Gastroesophageal sphincter (tissue), 3 donors: ENCODE results near the gene HDHD5.

Experiments used
- POLR2A ChIP-seq, 2 donors: fragments of 450-650 bp; IDR thresholded peaks; one replicate each; pipeline ENCODE4 v1.6.1; 2017; ENCODE audit warnings: antibody characterized with exemption in 2 of 2, mild to moderate bottlenecking in 2 of 2, moderate library complexity in 1 of 2
- POLR2AphosphoS5 ChIP-seq: sonication (generic); formaldehyde crosslinking; IDR thresholded peaks from one replicate; pipeline ENCODE4 v1.6.1; 2017; ENCODE audit warnings: antibody characterized with exemption
- TF ChIP-seq, protein P1 (sequence below), 4 experiments: fragments of 200-600 bp in 2 of 4; fragments of 450-650 bp in 2 of 4; sonication (generic) in 1 of 4; IDR thresholded peaks; one replicate each; pipeline ENCODE4 v1.5.1; 2017 to 2019; ENCODE audit warnings: antibody characterized with exemption in 4 of 4, mild to moderate bottlenecking in 2 of 4, moderate library complexity in 2 of 4

DNA sequence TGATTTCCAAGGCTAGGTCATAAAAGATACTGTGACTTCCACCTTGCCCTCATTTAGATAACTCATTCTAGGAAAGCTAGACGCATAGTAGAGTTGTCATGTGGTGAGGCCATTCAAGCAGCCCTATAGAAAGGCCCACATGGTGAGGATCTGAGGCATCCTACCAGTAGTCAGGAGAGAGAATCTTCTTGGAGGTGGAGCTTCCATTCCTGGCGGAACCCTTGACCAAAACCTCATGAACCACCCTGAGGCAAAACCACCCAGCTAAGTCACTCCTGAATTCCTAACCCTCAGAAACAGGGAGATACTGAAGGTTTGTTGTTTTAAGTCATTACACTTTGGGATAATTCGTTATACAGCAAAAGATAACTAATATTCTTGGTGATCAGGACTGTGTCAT lies 2.9 kb upstream of the HDHD5 start:
- no peak for TF ChIP-seq POLR2AphosphoS5
- TF ChIP-seq, protein P1, sequence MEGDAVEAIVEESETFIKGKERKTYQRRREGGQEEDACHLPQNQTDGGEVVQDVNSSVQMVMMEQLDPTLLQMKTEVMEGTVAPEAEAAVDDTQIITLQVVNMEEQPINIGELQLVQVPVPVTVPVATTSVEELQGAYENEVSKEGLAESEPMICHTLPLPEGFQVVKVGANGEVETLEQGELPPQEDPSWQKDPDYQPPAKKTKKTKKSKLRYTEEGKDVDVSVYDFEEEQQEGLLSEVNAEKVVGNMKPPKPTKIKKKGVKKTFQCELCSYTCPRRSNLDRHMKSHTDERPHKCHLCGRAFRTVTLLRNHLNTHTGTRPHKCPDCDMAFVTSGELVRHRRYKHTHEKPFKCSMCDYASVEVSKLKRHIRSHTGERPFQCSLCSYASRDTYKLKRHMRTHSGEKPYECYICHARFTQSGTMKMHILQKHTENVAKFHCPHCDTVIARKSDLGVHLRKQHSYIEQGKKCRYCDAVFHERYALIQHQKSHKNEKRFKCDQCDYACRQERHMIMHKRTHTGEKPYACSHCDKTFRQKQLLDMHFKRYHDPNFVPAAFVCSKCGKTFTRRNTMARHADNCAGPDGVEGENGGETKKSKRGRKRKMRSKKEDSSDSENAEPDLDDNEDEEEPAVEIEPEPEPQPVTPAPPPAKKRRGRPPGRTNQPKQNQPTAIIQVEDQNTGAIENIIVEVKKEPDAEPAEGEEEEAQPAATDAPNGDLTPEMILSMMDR (IDR thresholded peaks at IDR 0.05): no peak
- no peak for TF ChIP-seq POLR2A (IDR thresholded peaks at IDR 0.05)
